Thyroid gland (tissue), 4 donors: Measurements from ENCODE around the gene CA12. TPM values are rescaled to one million over a fixed set of nuclear protein-coding genes. Genes with fewer than 3 reads are reported as not detected.

Experiments used
- DNase-seq, 2 donors: peaks; one replicate each; pipeline ENCODE4 v3.0.0-alpha.2; 2019
- H3K27ac ChIP-seq, 3 donors: fragments of 200-600 bp; sonication (generic); 1 replicate in 2 of 3; 2 replicates in 1 of 3; pipeline ENCODE4 v1.5.1; 2016 to 2019; ENCODE audit warnings: mild to moderate bottlenecking in 1 of 3, moderate library complexity in 1 of 3
- H3K27me3 ChIP-seq: fragments of 200-600 bp; sonication (generic); one replicate; pipeline ENCODE4 v1.5.1; 2019
- H3K36me3 ChIP-seq, 2 donors: fragments of 200-600 bp; sonication (generic); one replicate each; pipeline ENCODE4 v1.5.1; 2016 to 2019
- H3K4me1 ChIP-seq, 2 donors: fragments of 200-600 bp; sonication (generic); one replicate each; pipeline ENCODE4 v1.5.1; 2017 to 2019
- H3K4me3 ChIP-seq, 3 donors: fragments of 200-600 bp; sonication (generic); replicated peaks in 1 of 3; 1 replicate in 2 of 3; 2 replicates in 1 of 3; pipeline ENCODE4 v1.5.1; 2016; ENCODE audit warnings: mild to moderate bottlenecking in 1 of 3
- H3K9me3 ChIP-seq: fragments of 200-600 bp; sonication (generic); one replicate; pipeline ENCODE4 v1.5.1; 2017
- POLR2A ChIP-seq, 2 donors: fragments of 450-650 bp; IDR thresholded peaks; one replicate each; pipeline ENCODE4 v1.6.1; 2017; ENCODE audit warnings: antibody characterized with exemption in 2 of 2, mild to moderate bottlenecking in 2 of 2, moderate library complexity in 1 of 2
- WGBS, 2 donors: methylation state at CpG; one replicate each; pipeline ENCODE4 v1.1.5; 2017; 5-methylcytosine and 5-hydroxymethylcytosine counted together
- intact Hi-C: fragments of 100-400 bp; cut with DNase I; formaldehyde crosslinking; loops from one replicate; pipeline ENCODE4 v1.15.1; 2023
- total RNA-seq, 4 donors: library from RNA; depleted of rRNA; stranded (reverse); fragments of >200 nt; gene quantifications; one replicate each; pipeline ENCODE4 v1.2.3, GENCODE V29; 2016
- TF ChIP-seq, protein P1 (sequence below), 6 experiments: fragments of 200-600 bp in 3 of 6; fragments of 450-650 bp in 3 of 6; sonication (generic) in 3 of 6; IDR thresholded peaks; one replicate each; pipeline ENCODE4 v1.5.1; 2016 to 2019; ENCODE audit warnings: antibody characterized with exemption in 6 of 6, mild to moderate bottlenecking in 2 of 6, inconsistent platforms in 1 of 6, moderate library complexity in 1 of 6

The CA12 gene
- total RNA-seq, result 10 to 100 TPM in 1 of 4 donors, 1 to 10 TPM in 2, under 1 TPM in 1; 0.33 to 21.9 (median 4.3) TPM

DNA sequence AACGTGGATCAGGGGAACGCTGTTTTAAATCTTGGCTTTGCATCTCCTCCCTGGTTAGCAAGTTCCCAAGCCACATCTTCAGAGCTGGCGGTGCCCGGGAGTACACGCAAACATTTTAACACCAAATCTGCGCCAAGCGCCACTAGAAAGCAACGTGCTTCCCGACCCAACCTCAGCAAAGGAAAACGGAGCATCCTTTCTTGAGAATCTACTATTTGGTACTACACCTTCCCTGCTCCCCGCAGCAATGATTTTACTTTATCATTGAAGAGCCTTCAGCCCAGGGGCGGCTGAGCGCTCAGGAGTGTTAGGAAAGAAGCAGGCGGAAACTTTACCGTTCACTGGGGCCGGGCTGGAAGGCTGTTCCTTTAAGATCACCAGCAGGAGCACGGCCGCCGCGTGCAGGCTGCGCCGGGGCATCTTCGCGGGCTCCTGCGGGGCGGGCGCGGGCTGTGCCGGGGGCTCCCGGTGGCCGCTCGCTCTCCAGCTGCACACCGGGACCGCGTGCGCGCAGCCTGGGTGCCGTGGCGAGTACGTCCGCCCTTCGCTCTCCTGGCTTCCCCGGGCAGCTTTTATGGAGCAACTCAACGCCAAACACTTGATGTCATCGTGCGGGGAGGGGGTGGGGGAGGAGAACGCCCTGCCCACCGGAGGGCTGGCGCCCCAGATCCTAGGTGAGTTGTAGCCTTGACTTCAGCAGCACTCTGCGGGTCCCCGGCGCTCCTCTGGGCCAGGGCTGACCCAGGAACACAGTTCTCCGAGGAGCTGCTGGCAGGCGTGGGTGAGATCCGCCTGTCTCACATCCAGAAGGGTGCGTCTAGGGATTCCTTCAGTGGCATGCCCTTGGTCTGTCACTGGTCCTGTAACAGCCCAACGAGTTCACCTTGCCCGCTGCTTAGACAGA, at the start of gene CA12:
TSS of gene CA12 (minus strand) at position 546 of the 904 bp plus-strand sequence. CDS start at position 420, 126 bp downstream.
- no peaks in the 10 kb centered on the region for H3K9me3 ChIP-seq
- H3K27me3 ChIP-seq, result no peaks in the 10 kb centered on the region
- H3K4me1 ChIP-seq, result peaks cover 5 to 25% of the 10 kb centered on the region in 2 donors
- H3K36me3 ChIP-seq, result no peaks in the 10 kb centered on the region
- TF ChIP-seq POLR2A (IDR thresholded peaks at IDR 0.05), result peak in 1 of 2 donors; percentile 41
- TF ChIP-seq, protein P1, sequence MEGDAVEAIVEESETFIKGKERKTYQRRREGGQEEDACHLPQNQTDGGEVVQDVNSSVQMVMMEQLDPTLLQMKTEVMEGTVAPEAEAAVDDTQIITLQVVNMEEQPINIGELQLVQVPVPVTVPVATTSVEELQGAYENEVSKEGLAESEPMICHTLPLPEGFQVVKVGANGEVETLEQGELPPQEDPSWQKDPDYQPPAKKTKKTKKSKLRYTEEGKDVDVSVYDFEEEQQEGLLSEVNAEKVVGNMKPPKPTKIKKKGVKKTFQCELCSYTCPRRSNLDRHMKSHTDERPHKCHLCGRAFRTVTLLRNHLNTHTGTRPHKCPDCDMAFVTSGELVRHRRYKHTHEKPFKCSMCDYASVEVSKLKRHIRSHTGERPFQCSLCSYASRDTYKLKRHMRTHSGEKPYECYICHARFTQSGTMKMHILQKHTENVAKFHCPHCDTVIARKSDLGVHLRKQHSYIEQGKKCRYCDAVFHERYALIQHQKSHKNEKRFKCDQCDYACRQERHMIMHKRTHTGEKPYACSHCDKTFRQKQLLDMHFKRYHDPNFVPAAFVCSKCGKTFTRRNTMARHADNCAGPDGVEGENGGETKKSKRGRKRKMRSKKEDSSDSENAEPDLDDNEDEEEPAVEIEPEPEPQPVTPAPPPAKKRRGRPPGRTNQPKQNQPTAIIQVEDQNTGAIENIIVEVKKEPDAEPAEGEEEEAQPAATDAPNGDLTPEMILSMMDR (IDR thresholded peaks at IDR 0.05), result no peak
- intact Hi-C loops, result no loop called here
- peak; percentile 51 to 63 for DNase-seq
- H3K27ac ChIP-seq, result no peak within 1 kb of the TSS
- 2 to 8% methylated on average over 33 to 40 of the region's 58 CpGs for WGBS, 2 donors
- peak within 1 kb of the TSS in 2 of 3 donors; percentile 27 to 41 for H3K4me3 ChIP-seq

DNA sequence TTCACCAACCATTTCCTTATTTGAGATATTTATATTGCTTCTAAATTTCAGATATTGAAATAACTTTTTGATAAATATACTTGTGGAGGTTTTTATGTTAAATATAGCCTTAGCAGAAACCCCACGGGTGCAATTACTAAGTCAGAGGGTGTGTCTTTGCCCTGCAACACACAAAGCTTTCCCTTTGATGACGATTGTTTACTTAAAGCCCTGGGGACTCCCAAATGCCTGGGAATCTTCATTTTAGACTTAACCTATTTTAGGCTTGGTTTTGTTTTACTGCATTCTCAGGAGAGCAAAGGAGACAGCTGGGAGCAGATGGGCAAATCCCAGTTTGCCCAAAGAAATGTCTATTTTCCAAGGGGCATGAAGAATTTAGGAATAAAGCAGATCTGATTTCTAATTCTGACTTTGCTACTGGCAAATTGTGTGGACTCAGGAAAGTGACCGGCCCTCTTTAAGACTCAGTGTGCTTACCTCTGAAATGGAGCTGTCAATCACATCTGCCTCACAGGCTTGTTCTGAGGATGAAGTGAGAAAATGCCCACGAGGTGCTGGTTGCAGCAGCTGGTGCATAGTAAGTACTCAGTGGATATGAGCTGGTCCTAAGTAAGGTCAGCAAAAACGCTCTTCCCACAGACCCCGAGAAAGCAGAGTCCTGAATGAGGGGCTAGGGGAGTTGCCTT, 49.3 kb upstream of the CA12 start:
- H3K27me3 ChIP-seq, result no peaks in the 10 kb centered on the region
- no peaks in the 10 kb centered on the region for H3K36me3 ChIP-seq
- no peak for TF ChIP-seq POLR2A (IDR thresholded peaks at IDR 0.05)
- TF ChIP-seq, protein P1 (IDR thresholded peaks at IDR 0.05), result no peak
- no peaks in the 10 kb centered on the region for H3K9me3 ChIP-seq
- intact Hi-C loops, result no loop called here
- 71 to 72% methylated on average over 6 of the region's 6 CpGs for WGBS, 2 donors
- H3K27ac ChIP-seq, result no peak overlapping the region
- H3K4me3 ChIP-seq, result no peak overlapping the region
- no peak for DNase-seq
- no peaks in the 10 kb centered on the region for H3K4me1 ChIP-seq

DNA sequence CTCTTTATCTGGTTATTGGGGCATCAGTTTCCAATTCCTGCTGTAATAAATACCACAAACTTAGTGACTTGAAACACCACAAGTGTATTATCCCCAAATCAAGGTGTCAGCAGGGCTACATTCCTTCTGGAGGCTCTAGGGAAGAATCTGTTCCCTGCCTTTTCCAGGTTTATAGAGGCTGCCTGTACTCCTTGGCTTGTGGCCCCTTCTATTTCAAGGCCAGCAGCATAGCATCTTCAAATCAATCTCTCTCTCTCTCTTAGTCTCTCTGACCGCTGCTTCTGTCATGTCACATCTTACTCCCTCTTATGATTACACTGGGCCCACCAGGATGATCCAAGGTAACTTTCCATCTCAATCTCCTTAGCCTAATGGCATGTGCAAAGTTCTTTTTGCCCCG, 44.9 kb upstream of the CA12 start:
- H3K4me3 ChIP-seq, result no peak overlapping the region
- DNase-seq, result no peak
- no peaks in the 10 kb centered on the region for H3K9me3 ChIP-seq
- no peak overlapping the region for H3K27ac ChIP-seq
- no peaks in the 10 kb centered on the region for H3K27me3 ChIP-seq
- no peaks in the 10 kb centered on the region for H3K4me1 ChIP-seq
- TF ChIP-seq POLR2A (IDR thresholded peaks at IDR 0.05), result no peak
- TF ChIP-seq, protein P1 (IDR thresholded peaks at IDR 0.05), result no peak
- WGBS, 2 donors, result 93 to 98% methylated on average over 2 of the region's 2 CpGs
- no peaks in the 10 kb centered on the region for H3K36me3 ChIP-seq
- intact Hi-C loops, result no loop called here

DNA sequence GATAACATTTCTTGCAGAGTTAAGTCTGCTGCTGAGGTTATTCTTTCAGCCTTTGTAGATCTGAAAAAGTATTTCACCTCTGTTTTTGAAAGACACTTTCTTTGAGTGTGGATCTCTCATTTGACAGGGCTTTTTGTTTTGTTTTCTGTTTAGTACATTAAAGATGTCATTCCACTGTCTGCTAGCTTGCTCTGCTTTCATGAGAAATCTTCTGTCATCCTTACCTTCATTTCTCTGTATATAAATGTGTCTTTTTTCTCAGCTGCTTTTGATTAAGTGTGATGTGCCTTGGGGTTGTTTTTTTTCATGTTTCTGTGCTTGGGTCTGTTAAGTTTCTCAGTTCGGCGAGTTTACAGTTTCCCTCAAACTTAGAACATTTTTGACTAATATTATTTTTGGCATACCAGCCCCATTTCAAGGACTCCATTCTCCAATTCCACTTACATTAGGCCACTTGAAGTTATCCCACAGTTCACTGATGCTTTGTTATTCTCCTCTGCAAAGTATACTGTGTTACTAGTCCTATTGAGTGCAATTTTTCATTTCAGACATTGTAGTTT, 43.9 kb upstream of the CA12 start:
- intact Hi-C loops, result no loop called here
- WGBS, 2 donors, result 80 to 81% methylated on average over 2 of the region's 2 CpGs

More for the DNA sequence above, 43.9 kb upstream of the CA12 start:
- H3K4me1 ChIP-seq, result no peaks in the 10 kb centered on the region
- no peaks in the 10 kb centered on the region for H3K27me3 ChIP-seq
- H3K4me3 ChIP-seq, result no peak overlapping the region
- no peak overlapping the region for H3K27ac ChIP-seq
- DNase-seq, result no peak
- H3K36me3 ChIP-seq, result no peaks in the 10 kb centered on the region
- TF ChIP-seq POLR2A (IDR thresholded peaks at IDR 0.05), result no peak
- TF ChIP-seq, protein P1 (IDR thresholded peaks at IDR 0.05), result no peak
- no peaks in the 10 kb centered on the region for H3K9me3 ChIP-seq
